ENCODE results near the gene COL28A1.
A peak's percentile ranks its signal among the peaks of the same experiment; 100 is the strongest.

COL28A1 gene

DNA sequence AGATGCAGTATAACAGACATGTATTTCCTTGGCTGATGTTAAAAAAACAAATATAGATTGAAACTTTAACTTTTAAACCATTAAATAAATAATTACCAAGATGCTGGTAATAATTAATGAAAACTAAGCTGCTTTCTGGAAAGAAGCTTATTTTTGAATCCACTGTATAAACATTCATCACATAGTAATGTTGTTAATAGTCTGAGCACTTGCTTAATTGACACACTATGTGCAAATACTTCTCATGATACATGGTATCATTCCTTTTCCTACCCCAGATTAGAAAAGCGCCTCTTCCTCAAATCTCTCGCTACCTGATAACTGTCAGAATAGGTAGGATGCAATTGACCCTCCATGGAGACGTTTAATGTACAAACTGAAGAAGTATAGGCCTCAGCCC, 15.0 kb upstream of the COL28A1 start:
- H3K27ac ChIP-seq, result no peak overlapping the region
- TF ChIP-seq CTCF (conservative IDR thresholded peaks at IDR 0.05), result no peak

DNA sequence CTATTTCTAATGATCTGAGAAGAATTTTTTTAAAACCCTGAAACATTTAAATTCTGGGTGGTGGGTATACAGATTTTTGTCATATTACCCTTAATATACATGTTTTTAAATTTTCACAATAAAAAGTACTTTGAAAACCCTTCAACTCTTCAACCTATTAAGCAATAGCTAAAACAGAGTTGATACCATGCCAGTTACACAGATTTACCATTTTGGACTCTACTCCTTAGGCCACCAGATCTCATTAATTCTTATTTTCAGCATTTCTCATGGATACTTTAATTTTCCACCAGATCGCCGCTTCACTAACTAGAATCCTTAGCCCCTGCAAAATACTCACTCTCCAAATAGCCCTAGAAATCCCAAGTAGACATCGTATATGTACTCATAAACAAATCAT, 12.7 kb upstream of the COL28A1 start:
- no peak for TF ChIP-seq CTCF (conservative IDR thresholded peaks at IDR 0.05)
- H3K27ac ChIP-seq, result no peak overlapping the region

DNA sequence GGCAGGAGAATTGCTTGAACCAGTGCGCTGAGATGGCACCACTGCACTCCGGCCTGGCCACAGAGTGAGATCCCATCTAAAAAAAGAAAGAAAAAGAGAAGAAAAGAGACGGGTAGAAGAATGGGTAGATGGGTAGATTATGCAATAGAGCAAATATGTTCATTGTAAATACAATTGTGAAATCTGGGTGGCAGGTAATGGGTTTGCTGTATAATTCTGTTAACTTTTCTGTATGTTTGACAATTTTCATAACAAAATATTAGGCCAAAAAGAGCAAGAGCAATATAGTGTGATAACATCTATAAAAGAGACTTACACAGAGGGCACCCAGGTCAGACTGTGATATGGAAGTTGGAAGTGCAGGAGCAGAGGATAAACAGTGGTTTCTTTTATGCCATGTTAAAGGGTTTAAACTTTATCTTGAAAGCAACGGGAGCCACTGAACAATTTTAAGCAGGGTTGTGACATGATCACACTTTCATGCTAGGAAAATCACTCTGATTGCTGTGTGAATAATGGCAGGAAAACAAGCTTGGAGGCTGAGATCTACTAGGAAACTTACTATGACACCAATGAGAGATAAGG, 6.7 kb upstream of the COL28A1 start:
- H3K27ac ChIP-seq, result peak overlapping the region; percentile 8; the same call in 1 of the 2 replicates
- TF ChIP-seq CTCF (conservative IDR thresholded peaks at IDR 0.05), result no peak

DNA sequence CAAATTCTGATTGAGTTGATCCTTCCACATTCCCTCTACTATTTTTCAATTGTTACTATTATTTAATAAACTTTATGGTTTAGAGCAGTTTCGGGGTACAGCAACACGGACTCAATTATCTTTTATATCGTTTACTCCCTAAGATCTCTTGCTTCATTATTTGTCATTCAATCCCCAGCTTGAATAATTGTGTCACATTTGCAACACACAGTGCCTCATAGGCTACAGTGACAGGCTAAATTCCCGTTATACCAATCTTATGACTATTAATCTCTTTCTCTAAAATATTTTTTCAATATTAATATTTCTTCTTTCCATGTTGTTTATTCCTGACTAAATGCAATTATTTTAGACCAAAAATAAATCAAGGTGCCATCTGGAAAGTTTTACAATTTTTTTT, 4.0 kb upstream of the COL28A1 start:
- TF ChIP-seq CTCF (conservative IDR thresholded peaks at IDR 0.05), result no peak
- no peak overlapping the region for H3K27ac ChIP-seq

- no peak overlapping the region for H3K27ac ChIP-seq
- TF ChIP-seq CTCF (conservative IDR thresholded peaks at IDR 0.05), result no peak
These were observed 3.5 kb upstream of the COL28A1 start for GRCh38 chr7:7539152-7539551.

- no peak for TF ChIP-seq CTCF (conservative IDR thresholded peaks at IDR 0.05)
- H3K27ac ChIP-seq, result no peak overlapping the region
These were observed 2.0 kb upstream of the COL28A1 start for GRCh38 chr7:7537711-7538110.

- no peak overlapping the region for H3K27ac ChIP-seq
- no peak for TF ChIP-seq CTCF (conservative IDR thresholded peaks at IDR 0.05)
These were observed 835 bp upstream of the COL28A1 start for GRCh38 chr7:7536396-7537019.
